HG03135 (cell line): ENCODE results near the gene DEPDC7.

ENCODE experiments used
- ATAC-seq: cut with Tn5 transposase; IDR thresholded peaks from one replicate; pipeline ENCODE4 v1.9.1; 2021; ENCODE audit warnings: mild to moderate bottlenecking, moderate library complexity; ENCODE audit not compliant: unreplicated experiment

Gene DEPDC7

GRCh38 chr11:33059331-33060007, 43.8 kb downstream of the DEPDC7 start:
- no peak for ATAC-seq

- ATAC-seq = no peak
These were observed 44.6 kb downstream of the DEPDC7 start for GRCh38 chr11:33060271-33060670.

GRCh38 chr11:33062137-33062536, 46.5 kb downstream of the DEPDC7 start:
- ATAC-seq = no peak

- no peak for ATAC-seq
These were observed 47.7 kb downstream of the DEPDC7 start for GRCh38 chr11:33063326-33063881.

- ATAC-seq = no peak
These were observed 48.6 kb downstream of the DEPDC7 start for GRCh38 chr11:33064033-33064825.

GRCh38 chr11:33064866-33065265, 49.2 kb downstream of the DEPDC7 start:
- no peak for ATAC-seq

- ATAC-seq = no peak
These were observed 49.9 kb downstream of the DEPDC7 start for GRCh38 chr11:33065445-33066178.

- ATAC-seq = no peak
These were observed 51.6 kb downstream of the DEPDC7 start for GRCh38 chr11:33067294-33067693.

- no peak for ATAC-seq
These were observed 53.1 kb downstream of the DEPDC7 start for GRCh38 chr11:33068611-33069340.

- ATAC-seq = no peak
These were observed 56.8 kb downstream of the DEPDC7 start for GRCh38 chr11:33072465-33072864.
